Measurements from ENCODE around the gene EID3. TPM values are rescaled to one million over a fixed set of nuclear protein-coding genes. Genes with fewer than 3 reads are reported as not detected.

Gene EID3
- total RNA-seq, 1 experiment from 2014 or later, result 3.2 TPM

DNA sequence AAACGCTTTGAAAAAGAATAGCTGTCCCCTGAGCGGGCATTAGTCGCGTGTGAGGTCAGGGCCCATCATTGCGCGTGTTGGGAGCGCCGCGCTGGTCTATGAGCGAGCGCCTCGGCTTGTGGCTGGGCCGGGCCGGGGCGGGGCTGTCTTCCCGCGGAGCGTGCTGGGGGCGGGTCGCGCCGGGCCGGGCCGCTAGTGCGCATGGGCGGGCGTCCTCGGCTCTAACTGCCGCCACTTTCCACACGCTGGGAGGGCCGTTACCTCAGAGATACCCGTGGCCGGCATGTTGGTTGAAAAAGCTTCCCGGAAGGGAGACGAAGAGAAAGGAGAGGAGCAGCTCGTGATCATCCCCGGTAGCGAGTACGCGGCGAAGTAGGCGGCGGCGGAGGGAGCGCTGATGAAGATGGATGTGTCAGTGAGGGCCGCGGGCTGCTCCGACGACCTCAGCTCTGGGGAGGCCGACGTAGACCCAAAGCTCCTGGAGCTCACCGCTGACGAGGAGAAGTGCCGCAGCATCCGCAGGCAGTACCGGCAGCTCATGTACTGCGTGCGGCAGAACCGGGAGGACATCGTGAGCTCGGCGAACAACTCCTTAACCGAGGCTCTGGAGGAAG lies at the start of gene EID3 (continued):
- TF ChIP-seq, protein P1, sequence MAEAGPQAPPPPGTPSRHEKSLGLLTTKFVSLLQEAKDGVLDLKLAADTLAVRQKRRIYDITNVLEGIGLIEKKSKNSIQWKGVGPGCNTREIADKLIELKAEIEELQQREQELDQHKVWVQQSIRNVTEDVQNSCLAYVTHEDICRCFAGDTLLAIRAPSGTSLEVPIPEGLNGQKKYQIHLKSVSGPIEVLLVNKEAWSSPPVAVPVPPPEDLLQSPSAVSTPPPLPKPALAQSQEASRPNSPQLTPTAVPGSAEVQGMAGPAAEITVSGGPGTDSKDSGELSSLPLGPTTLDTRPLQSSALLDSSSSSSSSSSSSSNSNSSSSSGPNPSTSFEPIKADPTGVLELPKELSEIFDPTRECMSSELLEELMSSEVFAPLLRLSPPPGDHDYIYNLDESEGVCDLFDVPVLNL (CRISPR knock-in tag; IDR thresholded peaks at IDR 0.05; ENCODE audit: borderline replicate concordance, low read depth), result peak; percentile 70; the same call in 1 of the 2 replicates
- no peak for TF ChIP-seq OVOL2 (CRISPR knock-in tag; IDR thresholded peaks at IDR 0.05; ENCODE audit: borderline replicate concordance)
- TF ChIP-seq CDX4 (CRISPR knock-in tag; IDR thresholded peaks at IDR 0.05; ENCODE audit: borderline replicate concordance), result no peak
- TF ChIP-seq ZNF416 (CRISPR knock-in tag; IDR thresholded peaks at IDR 0.05), result no peak
- no peak for TF ChIP-seq ZNF671 (CRISPR knock-in tag; IDR thresholded peaks at IDR 0.05)
- TF ChIP-seq IRF1 (CRISPR knock-in tag; IDR thresholded peaks at IDR 0.05), result no peak
- TF ChIP-seq STAT6 (CRISPR knock-in tag; conservative IDR thresholded peaks at IDR 0.05; ENCODE audit: low read depth), result no peak
- TF ChIP-seq ZSCAN18 (CRISPR knock-in tag; IDR thresholded peaks at IDR 0.05), result no peak
- peak; percentile 54; the same call in 1 of the 2 replicates for TF ChIP-seq FOXP1 (CRISPR knock-in tag; IDR thresholded peaks at IDR 0.05; ENCODE audit: borderline replicate concordance)
- no peak for TF ChIP-seq ESRRA (CRISPR knock-in tag; IDR thresholded peaks at IDR 0.05; ENCODE audit: borderline replicate concordance)
- no peak for TF ChIP-seq PRRX2 (CRISPR knock-in tag; IDR thresholded peaks at IDR 0.05)
- 0 out of 2 replicates have a peak, but pooled peaks have one; percentile 45 for TF ChIP-seq CBFB (CRISPR knock-in tag; IDR thresholded peaks at IDR 0.05; ENCODE audit: low read depth)
- TF ChIP-seq, protein P2, sequence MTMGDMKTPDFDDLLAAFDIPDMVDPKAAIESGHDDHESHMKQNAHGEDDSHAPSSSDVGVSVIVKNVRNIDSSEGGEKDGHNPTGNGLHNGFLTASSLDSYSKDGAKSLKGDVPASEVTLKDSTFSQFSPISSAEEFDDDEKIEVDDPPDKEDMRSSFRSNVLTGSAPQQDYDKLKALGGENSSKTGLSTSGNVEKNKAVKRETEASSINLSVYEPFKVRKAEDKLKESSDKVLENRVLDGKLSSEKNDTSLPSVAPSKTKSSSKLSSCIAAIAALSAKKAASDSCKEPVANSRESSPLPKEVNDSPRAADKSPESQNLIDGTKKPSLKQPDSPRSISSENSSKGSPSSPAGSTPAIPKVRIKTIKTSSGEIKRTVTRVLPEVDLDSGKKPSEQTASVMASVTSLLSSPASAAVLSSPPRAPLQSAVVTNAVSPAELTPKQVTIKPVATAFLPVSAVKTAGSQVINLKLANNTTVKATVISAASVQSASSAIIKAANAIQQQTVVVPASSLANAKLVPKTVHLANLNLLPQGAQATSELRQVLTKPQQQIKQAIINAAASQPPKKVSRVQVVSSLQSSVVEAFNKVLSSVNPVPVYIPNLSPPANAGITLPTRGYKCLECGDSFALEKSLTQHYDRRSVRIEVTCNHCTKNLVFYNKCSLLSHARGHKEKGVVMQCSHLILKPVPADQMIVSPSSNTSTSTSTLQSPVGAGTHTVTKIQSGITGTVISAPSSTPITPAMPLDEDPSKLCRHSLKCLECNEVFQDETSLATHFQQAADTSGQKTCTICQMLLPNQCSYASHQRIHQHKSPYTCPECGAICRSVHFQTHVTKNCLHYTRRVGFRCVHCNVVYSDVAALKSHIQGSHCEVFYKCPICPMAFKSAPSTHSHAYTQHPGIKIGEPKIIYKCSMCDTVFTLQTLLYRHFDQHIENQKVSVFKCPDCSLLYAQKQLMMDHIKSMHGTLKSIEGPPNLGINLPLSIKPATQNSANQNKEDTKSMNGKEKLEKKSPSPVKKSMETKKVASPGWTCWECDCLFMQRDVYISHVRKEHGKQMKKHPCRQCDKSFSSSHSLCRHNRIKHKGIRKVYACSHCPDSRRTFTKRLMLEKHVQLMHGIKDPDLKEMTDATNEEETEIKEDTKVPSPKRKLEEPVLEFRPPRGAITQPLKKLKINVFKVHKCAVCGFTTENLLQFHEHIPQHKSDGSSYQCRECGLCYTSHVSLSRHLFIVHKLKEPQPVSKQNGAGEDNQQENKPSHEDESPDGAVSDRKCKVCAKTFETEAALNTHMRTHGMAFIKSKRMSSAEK (CRISPR knock-in tag; IDR thresholded peaks at IDR 0.05; ENCODE audit: borderline replicate concordance), result no peak
- peak; percentile 61 for TF ChIP-seq SP1 (CRISPR knock-in tag; conservative IDR thresholded peaks at IDR 0.05)
- no peak for TF ChIP-seq GABPB1 (CRISPR knock-in tag; IDR thresholded peaks at IDR 0.05)
- TF ChIP-seq IRF2 (CRISPR knock-in tag; IDR thresholded peaks at IDR 0.05; ENCODE audit: borderline replicate concordance, low read depth), result no peak
- TF ChIP-seq SMAD4 (CRISPR knock-in tag; IDR thresholded peaks at IDR 0.05), result no peak
- no peak for TF ChIP-seq ATF3 (CRISPR knock-in tag; conservative IDR thresholded peaks at IDR 0.05)
- no peak for TF ChIP-seq FOXJ3 (CRISPR knock-in tag; IDR thresholded peaks at IDR 0.05; ENCODE audit: borderline replicate concordance)
- no peak for TF ChIP-seq ERG (CRISPR knock-in tag; IDR thresholded peaks at IDR 0.05)
- TF ChIP-seq ZNF423 (CRISPR knock-in tag; IDR thresholded peaks at IDR 0.05), result no peak
- TF ChIP-seq TP53 (CRISPR knock-in tag; IDR thresholded peaks at IDR 0.05), result peak; percentile 67; the same call in 1 of the 2 replicates
- TF ChIP-seq EMX1 (CRISPR knock-in tag; IDR thresholded peaks at IDR 0.05), result no peak
- peak; percentile 89; the same call in 1 of the 2 replicates for TF ChIP-seq NFE2L1 (CRISPR knock-in tag; IDR thresholded peaks at IDR 0.05)
- TF ChIP-seq GRHL2 (CRISPR knock-in tag; IDR thresholded peaks at IDR 0.05; ENCODE audit: insufficient replicate concordance, severe bottlenecking), result no peak

All from WTC11 (cell line).